Measurements from ENCODE around the gene VWA1.
"Not testable (repeated sequence)": the region's sequence is repeated elsewhere in the genome, so short reads cannot be mapped to it uniquely, and the experiment has no call there.

Gene VWA1

DNA sequence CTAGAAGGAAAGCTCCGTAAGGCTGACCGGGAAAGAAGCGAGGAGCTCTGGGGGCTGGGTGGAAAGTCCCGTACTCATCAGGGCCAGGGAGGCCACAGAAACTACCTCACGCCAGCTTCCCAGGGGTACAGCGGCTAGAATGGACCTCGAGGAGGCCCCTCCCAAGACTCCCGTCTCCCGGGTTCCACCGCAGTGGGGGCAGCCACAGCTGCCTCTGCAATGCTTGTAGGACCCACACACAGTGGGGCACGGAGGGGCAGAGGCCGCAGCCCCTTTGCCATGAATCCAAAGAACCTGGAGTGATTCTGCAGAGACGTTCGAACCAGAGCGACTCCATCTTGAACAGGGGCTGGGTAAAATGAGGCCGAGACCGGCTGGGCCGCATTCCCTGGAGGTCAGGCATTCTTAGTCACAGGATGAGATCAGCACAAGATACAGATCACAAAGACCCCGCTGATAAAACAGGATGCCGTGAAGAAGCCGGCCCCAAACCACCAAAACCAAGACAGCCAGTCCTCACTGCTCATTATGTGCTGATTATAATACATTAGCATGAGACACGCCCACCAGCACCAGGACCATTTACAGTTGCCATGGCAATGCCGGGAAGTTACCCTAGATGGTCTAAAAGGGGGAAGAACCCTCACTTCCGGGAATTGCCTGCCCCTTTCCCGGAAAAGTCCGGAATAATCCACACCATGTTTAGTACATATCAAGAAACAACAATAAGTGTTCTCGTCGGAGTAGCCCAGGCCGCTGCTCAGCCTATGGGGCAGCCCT, 12.8 kb upstream of the VWA1 start:
- DNase-seq (ENCODE audit: low read depth, low spot score) = peak; percentile 69

DNA sequence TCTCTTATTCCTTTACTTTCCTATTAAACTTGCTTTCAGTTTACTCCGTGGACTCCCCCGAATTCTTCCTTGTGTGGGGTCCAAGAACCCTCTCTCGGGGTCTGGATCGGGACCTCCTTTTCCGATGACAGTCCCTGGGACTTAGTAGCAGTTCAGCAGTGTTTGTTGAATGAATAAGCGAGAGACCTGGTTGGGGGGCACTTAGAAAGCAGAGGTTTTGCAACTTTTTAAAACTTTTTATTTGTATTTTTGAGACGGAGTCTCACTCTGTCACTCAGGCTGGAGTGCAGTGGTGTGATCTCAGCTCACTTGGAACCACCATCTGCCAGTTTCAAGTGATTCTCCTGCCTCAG, 12.3 kb upstream of the VWA1 start:
- DNase-seq (ENCODE audit: low read depth, low spot score) = no peak

DNA sequence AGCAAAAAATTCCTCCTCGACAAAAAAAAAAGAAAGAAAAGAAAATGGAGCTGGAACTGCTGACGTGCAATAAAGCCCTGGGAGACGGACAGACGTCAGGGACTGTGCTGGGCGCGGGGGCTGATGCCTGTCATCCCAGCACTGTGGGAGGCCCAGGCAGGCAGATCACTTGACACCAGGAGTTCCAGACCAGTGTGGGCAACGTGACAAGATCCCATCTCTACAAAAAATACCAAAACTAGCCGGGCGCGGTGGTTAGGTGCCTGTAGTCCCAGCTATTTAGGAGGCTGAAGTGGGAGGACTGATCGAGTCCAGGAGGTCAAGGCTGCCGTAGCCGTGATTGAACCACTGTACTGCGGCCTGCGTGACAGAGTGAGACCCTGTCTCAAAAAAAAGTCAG, 10.8 kb upstream of the VWA1 start:
- DNase-seq (ENCODE audit: low read depth, low spot score) = no peak

DNA sequence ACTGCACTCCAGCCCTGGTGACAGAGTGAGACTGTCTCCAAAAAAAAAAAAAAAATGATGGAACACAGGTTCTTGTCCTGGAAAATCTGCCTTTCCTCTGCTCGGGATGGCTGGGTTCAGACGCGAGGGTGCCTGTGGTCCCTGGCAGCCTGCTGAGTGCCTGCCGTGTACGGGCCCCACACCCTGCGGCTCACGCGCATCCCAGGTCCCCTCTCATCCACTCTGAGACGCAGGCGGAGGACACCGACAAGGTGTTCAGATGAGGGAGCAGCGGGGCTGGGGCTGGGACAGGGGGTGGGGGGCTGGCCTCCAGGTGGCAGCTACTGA, 10.1 kb upstream of the VWA1 start:
- no peak for DNase-seq (ENCODE audit: low read depth, low spot score)

DNA sequence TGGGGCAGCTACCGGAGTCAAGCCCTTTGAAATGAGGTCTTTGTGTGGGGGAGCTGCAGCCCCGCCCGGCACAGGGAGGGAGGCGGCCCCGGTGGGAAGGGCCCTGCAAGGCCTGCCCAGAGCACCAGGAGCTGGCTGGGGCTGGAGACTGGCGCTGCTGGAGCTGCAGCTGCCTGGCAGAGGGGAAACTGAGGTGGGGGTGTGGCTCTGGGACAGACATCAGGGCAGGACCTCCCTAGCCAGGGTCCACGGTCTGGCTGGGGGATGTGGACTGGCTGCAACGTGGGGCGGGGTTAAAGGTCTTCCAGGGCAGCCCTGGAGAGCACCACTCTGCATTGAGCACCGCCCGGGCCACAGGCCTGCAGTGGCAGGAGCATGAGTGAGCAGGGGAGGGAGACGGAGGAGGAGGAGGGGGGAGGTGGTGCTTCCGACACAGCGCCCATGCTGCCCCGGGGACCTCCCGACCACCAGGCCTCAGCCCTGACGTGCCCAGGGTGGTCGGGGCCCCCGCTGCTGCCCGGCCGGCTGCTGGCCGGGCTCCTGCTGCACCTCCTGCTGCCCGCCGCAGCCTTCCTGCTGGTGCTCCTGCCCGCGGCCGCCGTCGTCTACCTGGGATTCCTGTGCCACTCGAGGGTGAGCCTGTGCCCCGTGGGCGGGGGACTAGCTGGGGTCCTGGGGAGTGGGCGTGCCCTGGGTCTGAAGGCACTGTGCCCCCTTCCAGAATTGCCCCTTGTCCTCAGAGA, 9.6 kb upstream of the VWA1 start:
- no peak for DNase-seq (ENCODE audit: low read depth, low spot score)

DNA sequence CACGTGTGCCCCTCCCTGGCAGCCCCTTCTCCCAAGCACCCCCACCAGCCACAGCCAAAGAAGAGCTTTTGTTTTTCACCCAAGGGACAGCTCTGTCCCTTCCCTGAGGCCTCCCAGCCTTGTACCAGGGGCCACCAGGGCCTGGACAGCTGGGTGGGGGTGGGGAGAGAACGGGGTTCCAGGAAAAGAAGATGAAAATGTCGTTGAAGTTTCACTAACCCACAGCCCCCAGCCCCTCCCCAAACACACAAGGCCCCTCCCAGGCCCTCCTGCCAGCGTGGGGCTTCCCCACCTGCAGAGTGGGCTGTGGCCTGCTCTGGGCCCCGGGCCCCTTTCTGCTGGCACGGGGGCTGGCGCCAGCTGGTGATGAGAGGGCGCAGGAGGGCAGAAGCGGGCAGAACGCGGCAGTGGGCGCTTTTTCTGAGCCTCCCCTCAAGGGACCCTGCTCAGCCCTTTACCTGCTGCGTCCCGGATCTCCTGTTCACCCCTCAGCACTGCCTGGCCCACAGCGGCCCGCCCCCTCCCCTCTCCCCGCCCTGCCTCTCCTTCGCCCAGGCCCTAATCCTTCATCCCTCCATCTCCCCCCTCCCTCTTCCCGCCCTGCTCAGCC, 8.9 kb upstream of the VWA1 start:
- DNase-seq (ENCODE audit: low read depth, low spot score) = no peak

DNA sequence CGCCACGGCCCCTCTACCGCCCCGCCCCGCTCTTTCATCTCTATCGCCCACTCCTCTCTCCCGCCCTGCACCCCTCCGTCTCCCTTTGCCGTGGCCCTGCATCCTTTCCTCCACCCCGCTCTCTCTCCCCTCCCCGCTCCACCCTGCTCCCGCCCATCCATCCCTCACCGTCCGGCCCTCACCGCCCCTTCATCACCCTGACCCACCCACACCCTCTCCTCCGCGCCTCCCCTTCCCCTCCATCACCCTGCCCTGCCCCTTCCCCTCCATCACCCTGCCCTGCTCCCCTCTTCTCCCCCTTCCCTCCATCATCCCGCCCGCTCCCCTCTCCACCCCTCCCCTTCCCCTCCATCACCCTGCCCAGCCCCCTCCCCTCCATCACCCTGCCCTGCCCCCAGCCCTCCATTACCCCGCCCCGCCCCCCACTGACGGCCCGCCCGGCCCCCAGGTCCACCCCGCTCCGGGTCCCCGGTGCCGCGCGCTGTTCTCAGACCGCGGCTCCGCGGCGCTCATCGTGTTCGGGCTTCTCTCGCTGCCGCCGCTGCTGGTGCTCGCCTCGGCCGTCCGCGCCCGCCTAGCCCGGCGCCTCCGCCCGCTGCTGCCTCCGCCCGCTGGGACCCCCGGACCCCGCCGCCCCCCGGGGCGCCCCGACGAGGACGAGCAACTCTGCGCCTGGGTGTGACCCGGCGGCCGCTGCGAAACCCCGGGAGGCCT, 8.2 kb upstream of the VWA1 start:
- DNase-seq (ENCODE audit: low read depth, low spot score) = peak; percentile 52

DNA sequence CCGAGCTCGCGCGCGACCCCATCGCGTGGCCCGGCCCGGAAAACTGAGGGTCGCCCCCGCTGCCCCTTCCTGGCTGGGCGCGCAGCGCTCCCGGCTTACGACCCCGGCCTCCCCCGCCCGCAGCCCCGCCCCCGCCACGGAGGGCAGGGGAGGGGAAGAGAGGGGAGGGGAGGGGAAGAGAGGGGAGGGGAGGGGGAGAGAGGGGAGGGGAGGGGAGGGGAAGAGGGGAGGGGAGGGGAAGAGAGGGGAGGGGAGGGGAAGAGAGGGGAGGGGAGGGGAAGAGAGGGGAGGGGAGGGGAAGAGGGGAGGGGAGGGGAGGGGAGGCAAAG, 7.7 kb upstream of the VWA1 start:
- DNase-seq (ENCODE audit: low read depth, low spot score) = no peak

DNA sequence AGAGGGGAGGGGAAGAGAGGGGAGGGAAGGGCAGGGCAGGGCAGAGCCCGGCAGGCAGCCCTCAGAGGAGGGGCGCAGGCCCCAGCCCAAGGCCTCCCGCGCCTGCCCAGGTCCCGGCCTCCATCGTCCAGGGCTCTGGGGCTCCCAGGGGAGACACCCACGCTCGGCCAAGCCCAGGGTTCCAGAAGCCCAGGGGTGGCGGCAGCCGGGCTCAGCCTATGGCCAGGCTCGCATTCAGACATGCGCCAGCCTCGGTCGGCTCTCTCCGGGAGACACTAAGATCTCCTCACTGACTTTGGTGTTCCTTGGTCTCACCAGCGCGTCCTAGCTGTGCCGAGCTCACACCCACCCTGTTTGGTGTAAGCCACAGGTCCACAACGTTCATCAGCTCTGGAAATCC, 7.3 kb upstream of the VWA1 start:
- no peak for DNase-seq (ENCODE audit: low read depth, low spot score)

DNA sequence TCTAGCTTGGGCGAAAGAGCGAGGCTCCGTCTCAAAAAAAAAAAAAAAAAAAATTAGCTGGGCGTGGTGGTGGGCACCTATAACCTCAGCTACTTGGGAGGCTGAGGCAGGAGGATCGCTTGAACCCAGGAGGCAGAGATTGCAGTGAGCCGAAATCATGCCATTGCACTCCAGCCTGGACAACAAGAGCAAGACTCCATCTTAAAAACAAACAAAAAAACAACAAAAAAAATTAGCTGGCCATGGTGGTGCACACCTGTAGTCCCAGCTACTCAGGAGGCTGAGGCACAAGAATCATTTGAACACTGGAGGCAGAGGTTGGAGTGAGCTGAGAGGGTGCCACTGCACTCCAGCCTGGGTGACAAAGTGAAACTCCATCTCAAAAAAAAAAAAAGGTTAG, 6.5 kb upstream of the VWA1 start:
- DNase-seq (ENCODE audit: low read depth, low spot score) = not testable (repeated sequence)

DNA sequence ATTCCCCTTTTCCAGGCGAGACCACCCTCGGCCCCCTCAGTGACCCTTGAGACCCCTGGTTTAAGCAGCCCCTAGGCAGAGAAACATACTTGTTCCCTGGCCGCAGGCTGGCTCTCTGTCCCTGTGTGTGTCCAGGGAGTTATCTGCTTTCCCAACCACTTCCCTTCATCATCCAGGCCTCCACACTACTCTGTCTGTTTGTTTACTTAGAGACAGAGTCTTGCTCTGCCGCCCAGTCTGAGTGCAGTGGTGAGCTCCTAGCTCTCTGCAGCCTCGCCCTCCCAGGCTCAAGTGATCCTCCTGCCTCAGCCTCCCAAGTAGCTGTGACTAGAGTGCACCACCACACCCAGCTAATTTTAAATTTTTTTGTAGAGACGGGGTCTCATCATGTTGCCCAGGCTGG, 5.8 kb upstream of the VWA1 start:
- DNase-seq (ENCODE audit: low read depth, low spot score) = no peak

DNA sequence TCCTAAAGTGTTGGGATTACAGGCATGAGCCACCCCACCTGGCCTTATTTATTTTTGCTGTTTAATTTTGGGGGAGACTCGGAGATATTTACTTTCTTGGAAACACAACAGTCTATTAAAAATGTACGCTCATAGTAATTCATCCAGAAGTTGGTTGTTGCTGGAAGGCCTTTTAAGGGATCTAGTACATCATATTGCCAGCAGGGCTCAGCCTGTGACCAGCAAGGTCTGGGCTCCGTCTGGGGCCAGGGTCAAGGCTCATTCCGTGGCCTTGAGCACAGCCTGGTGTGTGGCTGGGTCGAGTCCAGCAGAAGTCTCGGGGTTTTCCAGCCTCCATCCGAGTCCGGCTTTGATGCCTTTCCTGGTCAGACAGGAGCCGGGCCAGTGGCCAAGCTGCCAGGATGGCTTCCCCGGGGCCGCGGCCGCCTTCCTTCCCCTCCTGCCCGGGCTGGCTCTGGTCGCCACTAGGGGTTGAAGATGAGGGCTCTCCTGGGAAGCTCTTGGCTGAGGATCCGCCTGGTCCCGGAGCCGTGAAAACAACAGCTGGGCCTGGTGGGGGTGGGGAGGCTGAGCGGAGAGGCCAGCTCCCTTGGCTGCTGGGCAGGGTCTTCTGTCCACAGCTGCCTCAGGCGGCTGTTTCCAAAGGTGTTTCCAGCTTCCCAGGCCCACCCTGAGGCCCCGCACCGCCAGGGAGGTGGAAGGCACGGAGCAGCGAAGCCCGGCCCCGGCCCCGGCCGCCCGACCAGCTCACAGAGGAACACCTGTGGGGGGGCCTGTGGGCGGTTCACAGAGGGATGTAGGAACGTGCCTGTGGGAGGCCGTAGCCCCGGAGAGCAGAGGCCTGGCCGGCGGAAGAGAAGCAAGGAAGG, 5.1 kb upstream of the VWA1 start:
- DNase-seq (ENCODE audit: low read depth, low spot score) = peak; percentile 87

DNA sequence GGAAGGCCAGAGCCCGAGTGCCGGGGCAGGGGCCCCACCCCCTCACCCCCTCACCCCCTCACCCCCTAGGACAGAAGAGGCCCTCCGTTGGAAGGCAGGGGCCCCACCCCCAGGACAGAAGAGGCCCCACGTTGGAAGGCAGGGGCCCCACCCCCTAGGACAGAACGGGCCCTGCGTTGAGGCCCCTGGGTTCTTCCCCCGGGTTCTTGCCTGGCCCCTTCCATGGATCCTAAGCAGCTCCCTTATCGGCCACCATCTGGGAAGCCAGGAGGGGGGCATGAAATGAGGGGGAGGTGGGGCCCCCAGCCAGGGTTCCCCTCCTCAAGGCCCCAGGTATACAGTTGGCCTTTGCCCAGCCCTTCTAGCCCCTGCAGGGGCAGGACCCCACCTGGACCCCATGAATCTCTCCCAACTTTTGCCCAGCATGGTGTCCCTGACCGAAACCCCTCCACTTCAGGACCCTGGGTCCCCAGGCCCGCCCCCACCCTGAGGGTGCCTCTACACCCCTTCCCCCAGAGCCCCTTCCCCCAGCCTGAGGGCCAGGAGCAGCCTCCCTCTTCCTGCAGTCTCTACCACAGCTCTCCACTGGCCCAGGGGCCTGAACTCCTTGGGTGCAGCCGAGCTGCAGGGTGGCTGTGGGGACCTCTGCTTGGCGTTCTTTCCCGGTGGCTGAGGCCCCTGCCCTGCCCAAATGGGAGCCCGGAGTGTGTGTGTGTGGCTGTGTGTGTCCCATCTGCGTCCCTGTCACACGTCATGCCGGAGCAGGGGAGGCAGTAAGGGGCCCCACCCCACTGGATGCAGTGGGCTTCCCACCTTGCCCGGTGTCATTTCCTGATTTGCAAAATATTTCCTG, 4.3 kb upstream of the VWA1 start:
- no peak for DNase-seq (ENCODE audit: low read depth, low spot score)

DNA sequence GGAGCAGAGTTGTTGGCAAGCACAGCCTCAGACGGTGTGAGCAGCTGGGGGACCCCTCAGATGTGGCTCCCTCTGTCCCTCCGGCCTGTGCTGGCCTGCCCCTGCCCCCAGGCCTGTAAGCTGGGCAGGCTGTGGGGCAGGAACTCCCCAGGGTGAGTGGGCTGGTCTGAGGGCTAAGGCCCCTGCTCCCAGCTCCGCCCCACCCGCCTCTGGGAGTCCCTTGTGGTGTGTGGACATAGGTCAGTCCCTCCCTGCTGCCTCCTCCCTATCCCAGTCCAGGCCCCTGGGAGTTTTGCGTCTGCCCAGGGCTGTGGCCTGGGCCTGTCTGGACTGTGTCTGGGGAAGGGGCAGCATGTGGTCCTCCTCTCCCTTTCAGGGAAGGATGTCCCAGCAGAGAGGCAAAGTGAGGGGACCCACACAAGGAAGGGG, 3.6 kb upstream of the VWA1 start:
- no peak for DNase-seq (ENCODE audit: low read depth, low spot score)

DNA sequence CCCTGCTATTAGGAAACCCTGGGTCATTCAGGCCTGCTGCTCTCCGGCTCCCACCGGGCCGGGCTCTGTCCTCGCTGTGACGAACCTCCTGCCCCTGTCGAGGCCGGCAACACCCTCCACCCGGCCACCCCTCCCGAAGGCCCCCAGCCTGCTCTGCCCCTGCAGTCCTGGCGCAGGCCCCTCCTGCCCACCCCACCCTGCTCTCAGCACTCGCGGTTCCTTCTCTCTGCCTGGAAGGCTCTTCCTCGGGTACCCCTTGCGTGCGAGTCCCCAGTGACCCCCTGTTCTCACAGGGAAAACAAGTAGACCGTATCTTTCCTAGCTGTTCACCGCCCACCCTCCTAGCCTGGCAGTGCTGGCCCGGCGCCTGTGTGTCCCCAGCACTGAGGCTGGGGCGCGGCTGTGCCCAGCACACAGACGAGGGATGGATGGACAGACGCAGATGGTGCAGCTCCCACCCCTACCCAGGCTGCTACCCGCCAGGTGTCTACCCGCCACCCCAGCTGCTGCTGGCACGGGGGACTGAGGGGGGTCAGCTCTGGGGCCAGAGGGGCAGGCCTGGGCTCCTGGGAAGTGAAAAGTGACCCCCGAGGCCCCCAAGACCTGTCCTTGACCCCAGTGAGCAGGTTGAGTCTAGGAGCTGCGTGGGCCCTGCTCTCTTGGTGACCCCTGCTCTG, 3.1 kb upstream of the VWA1 start:
- DNase-seq (ENCODE audit: low read depth, low spot score) = no peak

DNA sequence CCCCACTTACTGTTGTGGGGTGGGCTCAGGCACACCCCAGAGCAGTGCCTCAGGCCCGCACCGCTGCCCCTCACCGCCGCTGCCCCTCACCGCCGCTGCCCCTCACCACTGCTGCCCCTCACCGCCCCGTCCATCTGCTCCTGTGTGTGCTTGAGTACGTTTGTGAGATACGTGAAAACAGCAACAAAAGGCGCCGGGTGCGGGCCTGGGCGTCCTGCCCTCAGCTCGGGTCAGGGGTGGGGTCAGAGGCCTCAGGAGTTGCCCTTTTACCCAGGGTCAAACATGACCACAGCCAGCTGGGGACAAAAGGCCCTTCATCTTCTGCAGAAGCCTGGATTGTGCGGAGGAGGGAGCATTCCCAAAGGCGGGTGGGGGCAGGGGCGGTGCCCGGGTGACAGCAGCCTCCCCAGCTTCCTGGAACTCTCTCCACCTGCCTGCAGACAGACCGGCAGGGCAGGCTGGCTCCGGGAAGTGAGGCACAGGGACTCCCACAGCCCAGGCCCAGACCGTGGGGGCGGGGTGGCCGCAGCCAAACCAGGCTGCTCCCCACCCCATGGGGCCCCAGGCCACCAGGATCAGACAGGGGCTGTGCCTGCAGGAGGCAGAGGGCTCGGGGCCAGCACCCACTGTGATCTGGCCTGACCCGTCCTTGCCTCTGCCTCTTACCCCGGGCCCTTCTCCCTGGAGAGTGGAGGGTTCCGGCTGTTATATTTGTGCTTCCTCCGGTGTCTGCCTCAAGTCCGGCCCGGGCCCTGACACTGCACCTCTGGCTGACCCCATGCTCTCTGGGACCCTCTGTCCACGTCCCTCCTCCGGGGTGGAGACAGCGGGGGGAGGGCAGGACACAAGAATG, 2.3 kb upstream of the VWA1 start:
- peak; percentile 59 for DNase-seq (ENCODE audit: low read depth, low spot score)

DNA sequence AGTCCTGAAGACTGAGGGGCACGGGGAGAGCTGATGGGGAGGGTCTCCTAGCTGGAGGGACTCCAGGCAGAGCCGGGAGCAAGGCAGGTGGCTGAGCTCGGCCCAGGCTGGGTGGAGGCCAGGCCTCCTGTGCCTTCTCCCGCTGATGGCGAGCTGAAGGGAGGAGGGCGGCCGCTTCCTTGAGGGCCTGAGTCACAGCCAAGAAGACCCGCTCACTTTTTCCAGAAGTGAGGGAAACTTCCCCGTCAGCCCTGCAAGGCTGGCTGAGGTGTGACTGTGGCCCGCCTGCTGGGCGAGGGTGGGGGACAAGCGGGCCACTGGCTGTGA, 1.7 kb upstream of the VWA1 start:
- peak; percentile 91 for DNase-seq (ENCODE audit: low read depth, low spot score)

DNA sequence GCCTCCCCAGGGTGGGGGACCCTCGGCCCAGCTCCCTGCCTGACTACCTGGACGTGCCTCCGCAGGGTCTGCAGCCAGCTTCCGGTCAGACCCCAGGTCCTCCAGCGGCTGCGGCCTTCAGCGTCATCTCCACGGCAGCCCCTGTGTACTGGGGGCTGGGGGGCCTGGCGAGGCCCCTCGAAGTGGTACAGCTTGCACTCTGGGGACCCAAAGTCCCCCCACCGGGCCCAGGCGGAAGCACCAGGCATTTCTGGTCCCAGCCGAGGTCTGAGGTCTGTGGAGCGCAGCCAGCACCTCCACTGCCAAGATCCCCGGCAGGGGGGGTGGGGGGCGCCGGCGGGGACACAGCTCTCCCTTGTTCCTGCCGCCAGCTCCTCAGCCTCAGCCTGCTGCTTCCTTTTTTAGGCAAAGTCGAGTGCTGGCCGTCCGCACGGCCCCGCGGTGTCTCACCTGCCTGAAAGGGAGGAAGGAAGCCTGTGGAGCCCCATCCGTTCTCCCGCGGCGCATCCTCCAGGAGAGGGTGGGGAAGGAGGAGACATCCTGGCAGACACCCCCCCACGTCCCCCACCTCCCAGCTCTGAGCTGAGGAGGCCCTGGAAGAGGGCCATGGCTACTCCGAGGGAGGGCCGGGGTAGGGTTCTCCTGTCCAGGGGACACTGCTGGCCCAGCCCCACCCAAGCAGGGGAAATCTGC, 1.2 kb upstream of the VWA1 start:
- DNase-seq (ENCODE audit: low read depth, low spot score) = peak; percentile 92

DNA sequence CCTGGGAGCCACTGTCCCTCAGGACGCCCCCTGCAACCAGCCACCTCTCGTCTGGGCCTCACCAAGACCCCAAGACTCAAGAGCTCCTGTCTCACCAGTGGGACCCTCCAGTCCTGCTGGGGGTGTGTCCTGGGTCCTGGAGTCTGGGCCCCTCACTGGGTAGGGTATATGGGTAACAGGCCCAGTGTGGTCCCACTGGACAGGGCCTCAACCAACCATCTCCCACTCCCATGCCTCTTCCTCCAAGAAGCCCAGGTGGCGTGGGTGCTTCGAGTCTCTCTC, 725 bp upstream of the VWA1 start:
- no peak for DNase-seq (ENCODE audit: low read depth, low spot score)

All from astrocyte of the hippocampus (primary cell).